HG03196 (cell line): ENCODE data around the gene RAB7B.

Experiments used
- ATAC-seq: cut with Tn5 transposase; IDR thresholded peaks from one replicate; pipeline ENCODE4 v1.9.1; 2021; ENCODE audit not compliant: unreplicated experiment

The RAB7B gene

GRCh38 chr1:206023695-206024094, 20.5 kb upstream of the RAB7B start, which contains the start of gene CTSE:
TSS of gene CTSE (minus strand) at chr1:206023895. CDS start at chr1:206023791, 104 bp downstream.
- no peak for ATAC-seq

GRCh38 chr1:206022766-206023165, 19.6 kb upstream of the RAB7B start:
- ATAC-seq: no peak

- ATAC-seq: no peak
Measured at GRCh38 chr1:206021626-206022365, 18.6 kb upstream of the RAB7B start.

- ATAC-seq: no peak
Measured at GRCh38 chr1:206021008-206021625, 17.9 kb upstream of the RAB7B start.

- ATAC-seq: no peak
Measured at GRCh38 chr1:206020393-206021007, 17.3 kb upstream of the RAB7B start.

GRCh38 chr1:206015071-206015470, 11.9 kb upstream of the RAB7B start:
- no peak for ATAC-seq

GRCh38 chr1:206014601-206015000, 11.4 kb upstream of the RAB7B start:
- no peak for ATAC-seq

- ATAC-seq: no peak
Measured at GRCh38 chr1:206013026-206013795, 10.0 kb upstream of the RAB7B start.

GRCh38 chr1:206012086-206012859, 9.1 kb upstream of the RAB7B start:
- peak; percentile 92 for ATAC-seq

- no peak for ATAC-seq
Measured at GRCh38 chr1:206011057-206011456, 7.9 kb upstream of the RAB7B start.

- no peak for ATAC-seq
Measured at GRCh38 chr1:206010060-206010459, 6.9 kb upstream of the RAB7B start.

- no peak for ATAC-seq
Measured at GRCh38 chr1:206006946-206007345, 3.8 kb upstream of the RAB7B start.

GRCh38 chr1:206005778-206006180, 2.6 kb upstream of the RAB7B start:
- no peak for ATAC-seq

- no peak for ATAC-seq
Measured at GRCh38 chr1:206005234-206005633, 2.0 kb upstream of the RAB7B start.

GRCh38 chr1:206004826-206005225, 1.6 kb upstream of the RAB7B start:
- ATAC-seq: no peak

- no peak for ATAC-seq
Measured at GRCh38 chr1:206003854-206004800, 932 bp upstream of the RAB7B start.

GRCh38 chr1:206002160-206002559, 1.0 kb downstream of the RAB7B start:
- no peak for ATAC-seq

- no peak for ATAC-seq
Measured at GRCh38 chr1:206001476-206001888, 1.7 kb downstream of the RAB7B start.

- no peak for ATAC-seq
Measured at GRCh38 chr1:206000641-206001339, 2.4 kb downstream of the RAB7B start.
